ACC112 (cell line): Measurements from ENCODE around the gene AKAP13.

Experiments used
- H2AFZ ChIP-seq: fragments of 200-600 bp; sonication (generic); one replicate; pipeline ENCODE4 v1.6.0; 2017; ENCODE audit warnings: antibody characterized with exemption, low read length; ENCODE audit not compliant: unreplicated experiment
- H3K27ac ChIP-seq: fragments of 200-600 bp; sonication (generic); 2 replicates; pipeline ENCODE4 v1.5.1; 2014; ENCODE audit warnings: low read depth, mild to moderate bottlenecking, antibody characterized with exemption, low read length, moderate library complexity
- H3K27me3 ChIP-seq: fragments of 200-600 bp; sonication (generic); 2 replicates; pipeline ENCODE4 v1.6.1; 2014; ENCODE audit warnings: mild to moderate bottlenecking, antibody characterized with exemption, low read length, moderate library complexity, mixed read lengths; ENCODE audit not compliant: insufficient read depth
- H3K36me3 ChIP-seq: fragments of 200-600 bp; sonication (generic); 2 replicates; pipeline ENCODE4 v1.6.1; 2016; ENCODE audit warnings: mild to moderate bottlenecking, antibody characterized with exemption, low read length, moderate library complexity, mixed read lengths; ENCODE audit not compliant: insufficient read depth
- H3K4me1 ChIP-seq: fragments of 200-600 bp; sonication (generic); one replicate; pipeline ENCODE4 v1.6.1; 2016; ENCODE audit warnings: low read length, mixed read lengths; ENCODE audit not compliant: insufficient read depth, unreplicated experiment, control insufficient read depth
- H3K4me3 ChIP-seq: fragments of 200-600 bp; sonication (generic); 2 replicates; pipeline ENCODE4 v1.5.1; 2014; ENCODE audit warnings: mild to moderate bottlenecking, low read depth, low read length
- H3K79me2 ChIP-seq: fragments of 200-600 bp; sonication (generic); one replicate; pipeline ENCODE4 v1.6.0; 2016; ENCODE audit warnings: low read length; ENCODE audit not compliant: control insufficient read depth, unreplicated experiment, insufficient read depth

The AKAP13 gene

GRCh38 chr15:85621094-85621493 lies 240.7 kb downstream of the AKAP13 start:
- H3K4me3 ChIP-seq = peak overlapping the region; percentile 77
- peak overlapping the region; percentile 96 for H3K27ac ChIP-seq
- H3K27me3 ChIP-seq = no peaks in the 10 kb centered on the region
- H3K36me3 ChIP-seq = peaks cover 1% of the 10 kb centered on the region; the same call in 1 of the 2 replicates
- H2AFZ ChIP-seq = no peak overlapping the region
- H3K4me1 ChIP-seq = peaks cover 69% of the 10 kb centered on the region
- H3K79me2 ChIP-seq = peaks cover 66% of the 10 kb centered on the region

DNA sequence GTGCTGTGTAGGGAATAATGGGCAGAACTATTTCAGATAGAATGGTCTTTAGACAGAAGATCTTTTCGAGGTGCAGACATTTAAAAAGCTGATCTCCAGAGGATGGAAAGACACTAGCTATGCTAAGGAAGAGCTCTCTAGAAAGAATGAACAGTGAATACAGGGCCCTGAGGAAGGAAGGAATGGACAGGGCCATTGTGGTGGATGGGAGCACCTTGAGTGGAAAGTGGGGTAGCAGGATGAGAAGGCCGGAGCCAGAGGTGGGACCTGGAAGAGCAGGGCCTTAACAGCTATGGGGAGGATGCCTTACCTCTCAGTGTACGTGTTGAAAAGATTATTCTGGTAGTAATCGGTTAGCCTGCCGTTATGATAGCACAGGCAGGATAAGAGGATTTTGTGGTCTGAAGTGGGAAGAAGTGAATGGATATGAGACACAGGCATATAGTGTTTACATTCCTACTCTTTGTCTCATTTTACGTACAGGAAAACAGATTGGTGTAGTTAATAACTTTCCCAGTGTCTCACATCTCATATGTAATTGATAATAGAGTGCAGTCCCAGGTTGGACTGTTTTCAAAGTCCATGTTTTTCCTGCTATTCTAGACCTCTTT lies 241.9 kb downstream of the AKAP13 start:
- Histone ChIP-seq H3K27me3 (no peaks in the 10 kb centered on the region), H2AFZ (no peak overlapping the region), H3K36me3 (peaks cover 6% of the 10 kb centered on the region; the same call in 1 of the 2 replicates), H3K79me2 (peaks cover 66% of the 10 kb centered on the region), H3K4me1 (peaks cover 56% of the 10 kb centered on the region), H3K27ac (no peak overlapping the region; the same call in 1 of the 2 replicates), H3K4me3 (peak overlapping the region; percentile 35)

- Histone ChIP-seq H3K4me1 (peaks cover 45% of the 10 kb centered on the region), H3K27me3 (no peaks in the 10 kb centered on the region), H3K79me2 (peaks cover 58% of the 10 kb centered on the region)
These were observed 243.1 kb downstream of the AKAP13 start for GRCh38 chr15:85623315-85624049.

DNA sequence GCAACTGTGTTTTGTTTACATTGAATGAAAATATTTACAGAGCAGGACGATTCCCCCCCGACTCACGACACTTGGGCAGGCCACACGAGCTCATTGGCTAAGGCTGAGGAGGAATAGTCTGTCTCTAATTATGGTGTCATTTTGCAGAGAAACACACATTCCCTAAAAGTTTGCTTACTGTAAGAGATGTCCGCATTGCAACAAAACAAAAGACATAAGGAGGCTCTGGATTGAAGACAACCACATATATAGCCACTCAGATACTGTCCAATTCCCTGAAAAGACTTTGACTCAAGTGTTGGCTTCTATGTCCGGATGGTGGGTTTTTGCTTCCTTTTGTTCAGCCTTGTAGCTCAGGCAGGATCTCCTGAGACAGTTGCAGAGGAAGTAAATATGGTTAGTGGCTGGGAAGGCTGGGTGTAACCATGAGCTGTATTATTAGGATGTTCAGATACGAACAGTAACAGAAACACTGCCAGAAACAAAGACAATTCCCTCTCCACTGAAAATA lies 243.9 kb downstream of the AKAP13 start:
- Histone ChIP-seq H3K4me1 (peaks cover 42% of the 10 kb centered on the region), H3K36me3 (peaks cover 6% of the 10 kb centered on the region; the same call in 1 of the 2 replicates), H3K27me3 (no peaks in the 10 kb centered on the region), H2AFZ (no peak overlapping the region), H3K79me2 (peaks cover 57% of the 10 kb centered on the region), H3K4me3 (no peak overlapping the region), H3K27ac (0 out of 2 replicates have a peak overlapping the region, but pooled peaks have one; percentile 1)

More at GRCh38 chr15:85623315-85624049, 243.1 kb downstream of the AKAP13 start:
- peaks cover 6% of the 10 kb centered on the region; the same call in 1 of the 2 replicates for H3K36me3 ChIP-seq
- no peak overlapping the region for H3K27ac ChIP-seq
- H2AFZ ChIP-seq = no peak overlapping the region
- H3K4me3 ChIP-seq = 0 out of 2 replicates have a peak overlapping the region, but pooled peaks have one; percentile 6

GRCh38 chr15:85625166-85625830 lies 244.9 kb downstream of the AKAP13 start:
- H3K4me1 ChIP-seq = peaks cover 42% of the 10 kb centered on the region
- H3K4me3 ChIP-seq = no peak overlapping the region
- H2AFZ ChIP-seq = no peak overlapping the region
- peaks cover 50% of the 10 kb centered on the region for H3K79me2 ChIP-seq
- no peak overlapping the region for H3K27ac ChIP-seq
- no peaks in the 10 kb centered on the region for H3K27me3 ChIP-seq
- H3K36me3 ChIP-seq = peaks cover 6% of the 10 kb centered on the region

GRCh38 chr15:85625856-85626255 lies 245.5 kb downstream of the AKAP13 start:
- Histone ChIP-seq H3K36me3 (peaks cover 6% of the 10 kb centered on the region), H3K4me3 (no peak overlapping the region), H3K27me3 (no peaks in the 10 kb centered on the region), H3K4me1 (peaks cover 39% of the 10 kb centered on the region), H2AFZ (no peak overlapping the region), H3K79me2 (peaks cover 45% of the 10 kb centered on the region), H3K27ac (no peak overlapping the region)

- Histone ChIP-seq H3K27me3 (no peaks in the 10 kb centered on the region), H3K27ac (no peak overlapping the region), H3K36me3 (peaks cover 6% of the 10 kb centered on the region), H2AFZ (no peak overlapping the region), H3K79me2 (peaks cover 31% of the 10 kb centered on the region), H3K4me3 (no peak overlapping the region), H3K4me1 (peaks cover 25% of the 10 kb centered on the region)
These were observed 247.0 kb downstream of the AKAP13 start for GRCh38 chr15:85627213-85627935.

DNA sequence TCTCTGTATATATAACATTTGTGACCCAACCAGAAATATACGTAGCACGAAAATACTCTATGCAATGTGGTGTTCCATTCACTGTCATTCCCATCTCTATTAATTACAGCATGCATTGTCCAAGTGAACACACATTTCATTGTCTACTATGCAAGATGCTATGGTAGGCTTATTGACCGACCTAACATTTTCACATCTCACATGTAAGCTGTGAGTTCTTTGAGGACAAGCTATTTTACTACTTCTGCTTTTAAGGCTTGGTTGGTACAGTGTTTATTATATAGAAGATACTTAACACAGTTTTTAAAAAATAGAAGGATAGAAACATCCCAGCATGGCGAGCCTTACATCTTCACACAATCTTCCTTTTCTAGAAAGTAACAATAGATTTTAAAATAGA lies 249.9 kb downstream of the AKAP13 start:
- Histone ChIP-seq H3K27me3 (no peaks in the 10 kb centered on the region), H3K79me2 (peaks cover 3% of the 10 kb centered on the region), H3K27ac (no peak overlapping the region), H3K36me3 (peaks cover 9% of the 10 kb centered on the region), H2AFZ (no peak overlapping the region), H3K4me3 (no peak overlapping the region), H3K4me1 (peaks cover 6% of the 10 kb centered on the region)

DNA sequence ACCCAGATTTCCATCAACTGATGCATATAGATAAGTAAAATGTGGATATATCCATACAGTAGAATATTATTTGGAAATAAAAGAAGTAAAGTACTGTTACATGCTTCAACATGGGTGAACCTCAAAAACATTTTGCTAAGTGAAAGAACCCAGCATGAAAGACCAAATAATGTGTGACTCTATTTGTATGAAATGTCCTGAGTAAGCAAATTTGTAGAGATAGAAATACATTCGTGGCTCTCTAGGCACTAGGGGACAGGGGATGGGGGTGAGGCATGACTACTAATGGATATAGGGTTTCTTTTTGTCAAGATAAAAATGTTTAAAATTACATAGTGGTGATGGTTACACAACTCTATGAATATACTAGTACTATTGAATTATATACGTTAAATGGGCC lies 250.6 kb downstream of the AKAP13 start:
- peaks cover 9% of the 10 kb centered on the region for H3K36me3 ChIP-seq
- no peak overlapping the region for H2AFZ ChIP-seq
- H3K4me3 ChIP-seq = no peak overlapping the region
- H3K79me2 ChIP-seq = no peaks in the 10 kb centered on the region
- H3K27ac ChIP-seq = no peak overlapping the region
- H3K4me1 ChIP-seq = no peaks in the 10 kb centered on the region
- H3K27me3 ChIP-seq = no peaks in the 10 kb centered on the region

- no peaks in the 10 kb centered on the region for H3K79me2 ChIP-seq
- no peak overlapping the region for H2AFZ ChIP-seq
- H3K4me1 ChIP-seq = no peaks in the 10 kb centered on the region
- H3K27me3 ChIP-seq = no peaks in the 10 kb centered on the region
- H3K4me3 ChIP-seq = no peak overlapping the region
- peaks cover 3% of the 10 kb centered on the region; the same call in 1 of the 2 replicates for H3K36me3 ChIP-seq
- H3K27ac ChIP-seq = no peak overlapping the region
These were observed 251.6 kb downstream of the AKAP13 start for GRCh38 chr15:85632014-85632413.
